Breast epithelium (tissue), 3 donors: Measurements from ENCODE around the gene RDH13.

Experiments
- POLR2A ChIP-seq: fragments of 450-650 bp; IDR thresholded peaks from one replicate; pipeline ENCODE4 v1.6.1; 2016; ENCODE audit warnings: antibody characterized with exemption, mild to moderate bottlenecking, moderate library complexity
- POLR2AphosphoS5 ChIP-seq, 3 donors: sonication (generic); formaldehyde crosslinking; IDR thresholded peaks; one replicate each; pipeline ENCODE4 v1.6.1; 2017; ENCODE audit warnings: antibody characterized with exemption in 3 of 3
- TF ChIP-seq, protein P1 (sequence below), 3 donors: fragments of 450-650 bp; IDR thresholded peaks; one replicate each; pipeline ENCODE4 v1.5.1; 2016 to 2017; ENCODE audit warnings: antibody characterized with exemption in 3 of 3, mild to moderate bottlenecking in 3 of 3, moderate library complexity in 3 of 3

DNA sequence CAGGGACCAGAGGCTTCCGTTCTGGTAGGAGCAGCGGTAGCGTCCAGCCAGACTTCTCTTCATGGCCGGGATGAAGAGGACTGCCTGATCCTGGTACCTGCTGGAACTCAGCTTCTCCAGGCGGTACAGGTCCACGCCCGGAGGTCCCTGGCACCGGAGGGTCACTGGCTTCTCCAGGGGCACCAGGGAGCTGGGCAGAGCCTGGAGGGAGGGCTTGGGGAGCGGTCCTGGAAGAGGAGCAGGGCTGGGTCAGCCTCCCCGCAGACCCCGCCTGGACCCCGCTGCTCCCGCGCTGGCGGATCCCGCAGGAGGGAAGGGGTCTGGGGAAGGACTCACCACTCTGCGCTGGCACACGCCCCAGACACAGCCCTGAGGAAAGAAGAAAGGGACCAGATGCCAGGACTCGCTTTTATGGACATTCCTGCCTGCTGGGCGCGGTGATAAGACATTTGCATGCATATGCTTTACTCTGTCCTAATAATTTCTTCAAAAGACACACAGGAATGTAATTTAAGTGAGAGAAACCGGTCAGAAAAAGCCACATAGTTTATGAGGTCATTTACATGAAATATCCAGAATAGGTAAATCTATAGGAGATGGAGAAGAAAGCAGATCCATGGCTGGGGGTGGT is 30.7 kb downstream of the RDH13 start:
- TF ChIP-seq POLR2A, result no peak
- TF ChIP-seq, protein P1, sequence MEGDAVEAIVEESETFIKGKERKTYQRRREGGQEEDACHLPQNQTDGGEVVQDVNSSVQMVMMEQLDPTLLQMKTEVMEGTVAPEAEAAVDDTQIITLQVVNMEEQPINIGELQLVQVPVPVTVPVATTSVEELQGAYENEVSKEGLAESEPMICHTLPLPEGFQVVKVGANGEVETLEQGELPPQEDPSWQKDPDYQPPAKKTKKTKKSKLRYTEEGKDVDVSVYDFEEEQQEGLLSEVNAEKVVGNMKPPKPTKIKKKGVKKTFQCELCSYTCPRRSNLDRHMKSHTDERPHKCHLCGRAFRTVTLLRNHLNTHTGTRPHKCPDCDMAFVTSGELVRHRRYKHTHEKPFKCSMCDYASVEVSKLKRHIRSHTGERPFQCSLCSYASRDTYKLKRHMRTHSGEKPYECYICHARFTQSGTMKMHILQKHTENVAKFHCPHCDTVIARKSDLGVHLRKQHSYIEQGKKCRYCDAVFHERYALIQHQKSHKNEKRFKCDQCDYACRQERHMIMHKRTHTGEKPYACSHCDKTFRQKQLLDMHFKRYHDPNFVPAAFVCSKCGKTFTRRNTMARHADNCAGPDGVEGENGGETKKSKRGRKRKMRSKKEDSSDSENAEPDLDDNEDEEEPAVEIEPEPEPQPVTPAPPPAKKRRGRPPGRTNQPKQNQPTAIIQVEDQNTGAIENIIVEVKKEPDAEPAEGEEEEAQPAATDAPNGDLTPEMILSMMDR (IDR thresholded peaks at IDR 0.05), result no peak
- no peak for TF ChIP-seq POLR2AphosphoS5 (IDR thresholded peaks at IDR 0.05)
